Measurements from ENCODE around the gene NARF.
A peak's percentile ranks its signal among the peaks of the same experiment; 100 is the strongest.
"Not testable (repeated sequence)": the region's sequence is repeated elsewhere in the genome, so short reads cannot be mapped to it uniquely, and the experiment has no call there.

Gene NARF

GRCh38 chr17:82452162-82452561, 6.4 kb upstream of the NARF start:
- no peak overlapping the region for H3K4ac ChIP-seq (ENCODE audit: low read depth, low read length)
- no peak overlapping the region for H3K56ac ChIP-seq (ENCODE audit: low read length)
- WGBS (ENCODE audit: extremely low coverage, insufficient coverage, low lambda C conversion rate), result no CpG with 5 or more reads among the region's 3 CpGs
- H2BK120ac ChIP-seq (ENCODE audit: low read depth, low read length), result no peak overlapping the region
- H3K18ac ChIP-seq (ENCODE audit: low read length), result no peak overlapping the region
- no peaks in the 10 kb centered on the region for H3K4me1 ChIP-seq (ENCODE audit: control insufficient read depth, low read depth, low read length)
- no peaks in the 10 kb centered on the region for H3K36me3 ChIP-seq (ENCODE audit: control insufficient read depth, insufficient read depth, low read length)
- no peak overlapping the region for H2BK15ac ChIP-seq (replicated peaks; ENCODE audit: low read depth)
- no peaks in the 10 kb centered on the region for H3K79me1 ChIP-seq (ENCODE audit: low read length)
- no peak overlapping the region for H4K5ac ChIP-seq (ENCODE audit: low read length)
- no peaks in the 10 kb centered on the region for H3K27me3 ChIP-seq (ENCODE audit: insufficient read depth, low read length, poor library complexity)
- no peak overlapping the region for H3K9ac ChIP-seq (ENCODE audit: low read length)
- H3K23ac ChIP-seq (ENCODE audit: low read length), result no peak overlapping the region
- no peak overlapping the region for H2AK5ac ChIP-seq (ENCODE audit: low read length)
- no peak overlapping the region for H3K4me3 ChIP-seq (ENCODE audit: low read length)
- H4K8ac ChIP-seq (ENCODE audit: low read depth, low read length), result no peak overlapping the region
- H3K79me2 ChIP-seq (ENCODE audit: control insufficient read depth, insufficient read depth, low read length), result no peaks in the 10 kb centered on the region
- H2BK5ac ChIP-seq (ENCODE audit: low read length), result no peak overlapping the region
- H3K27ac ChIP-seq (ENCODE audit: low read depth, low read length), result no peak overlapping the region
- DNase-seq, result no peak
- no peak overlapping the region for H3K4me2 ChIP-seq (ENCODE audit: low read length)

- H3K27ac ChIP-seq (ENCODE audit: low read depth, low read length); H2BK120ac ChIP-seq (ENCODE audit: low read depth, low read length); H2BK15ac ChIP-seq (replicated peaks; ENCODE audit: low read depth); H4K8ac ChIP-seq (ENCODE audit: low read depth, low read length); H2AK5ac ChIP-seq (ENCODE audit: low read length); H3K79me1 ChIP-seq (ENCODE audit: low read length); H3K23ac ChIP-seq (ENCODE audit: low read length); H3K4me1 ChIP-seq (ENCODE audit: control insufficient read depth, low read depth, low read length); H2BK5ac ChIP-seq (ENCODE audit: low read length); H3K27me3 ChIP-seq (ENCODE audit: insufficient read depth, low read length, poor library complexity); H3K18ac ChIP-seq (ENCODE audit: low read length); H4K5ac ChIP-seq (ENCODE audit: low read length); H3K4me2 ChIP-seq (ENCODE audit: low read length); DNase-seq; H3K56ac ChIP-seq (ENCODE audit: low read length); H3K4me3 ChIP-seq (ENCODE audit: low read length); H3K36me3 ChIP-seq (ENCODE audit: control insufficient read depth, insufficient read depth, low read length); H3K9ac ChIP-seq (ENCODE audit: low read length); H3K79me2 ChIP-seq (ENCODE audit: control insufficient read depth, insufficient read depth, low read length); H3K4ac ChIP-seq (ENCODE audit: low read depth, low read length): not testable (repeated sequence)
- WGBS (ENCODE audit: extremely low coverage, insufficient coverage, low lambda C conversion rate), result no CpG with 5 or more reads among the region's 7 CpGs
Measured at GRCh38 chr17:82453151-82453550, 5.4 kb upstream of the NARF start.

GRCh38 chr17:82453706-82454105, 4.8 kb upstream of the NARF start:
- H4K5ac ChIP-seq (ENCODE audit: low read length); H2AK5ac ChIP-seq (ENCODE audit: low read length); H3K4me3 ChIP-seq (ENCODE audit: low read length); H3K27me3 ChIP-seq (ENCODE audit: insufficient read depth, low read length, poor library complexity); H3K9ac ChIP-seq (ENCODE audit: low read length); H3K4ac ChIP-seq (ENCODE audit: low read depth, low read length); H3K4me1 ChIP-seq (ENCODE audit: control insufficient read depth, low read depth, low read length); H3K18ac ChIP-seq (ENCODE audit: low read length); H4K8ac ChIP-seq (ENCODE audit: low read depth, low read length); H2BK120ac ChIP-seq (ENCODE audit: low read depth, low read length); H2BK5ac ChIP-seq (ENCODE audit: low read length); H3K56ac ChIP-seq (ENCODE audit: low read length); H2BK15ac ChIP-seq (replicated peaks; ENCODE audit: low read depth); H3K79me2 ChIP-seq (ENCODE audit: control insufficient read depth, insufficient read depth, low read length); H3K23ac ChIP-seq (ENCODE audit: low read length); H3K79me1 ChIP-seq (ENCODE audit: low read length); H3K4me2 ChIP-seq (ENCODE audit: low read length); H3K36me3 ChIP-seq (ENCODE audit: control insufficient read depth, insufficient read depth, low read length); H3K27ac ChIP-seq (ENCODE audit: low read depth, low read length): not testable (repeated sequence)
- DNase-seq, result peak; percentile 33
- no CpG with 5 or more reads among the region's 21 CpGs for WGBS (ENCODE audit: extremely low coverage, insufficient coverage, low lambda C conversion rate)

- Histone ChIP-seq H3K9ac (ENCODE audit: low read length) (peak overlapping the region; percentile 2), H3K79me1 (ENCODE audit: low read length) (peaks cover 3% of the 10 kb centered on the region), H3K4me1 (ENCODE audit: control insufficient read depth, low read depth, low read length) (no peaks in the 10 kb centered on the region), H4K8ac (ENCODE audit: low read depth, low read length) (no peak overlapping the region), H3K56ac (ENCODE audit: low read length) (no peak overlapping the region), H2BK15ac (replicated peaks; ENCODE audit: low read depth) (no peak overlapping the region), H3K27me3 (ENCODE audit: insufficient read depth, low read length, poor library complexity) (no peaks in the 10 kb centered on the region), H3K27ac (ENCODE audit: low read depth, low read length) (no peak overlapping the region), H2AK5ac (ENCODE audit: low read length) (no peak overlapping the region), H3K23ac (ENCODE audit: low read length) (no peak overlapping the region), H2BK5ac (ENCODE audit: low read length) (no peak overlapping the region), H3K4me3 (ENCODE audit: low read length) (no peak overlapping the region), H4K5ac (ENCODE audit: low read length) (no peak overlapping the region), H2BK120ac (ENCODE audit: low read depth, low read length) (no peak overlapping the region), H3K18ac (ENCODE audit: low read length) (no peak overlapping the region), H3K79me2 (ENCODE audit: control insufficient read depth, insufficient read depth, low read length) (no peaks in the 10 kb centered on the region), H3K4me2 (ENCODE audit: low read length) (peak overlapping the region; percentile 68), H3K4ac (ENCODE audit: low read depth, low read length) (no peak overlapping the region), H3K36me3 (ENCODE audit: control insufficient read depth, insufficient read depth, low read length) (no peaks in the 10 kb centered on the region)
- no peak for DNase-seq
- WGBS (ENCODE audit: extremely low coverage, insufficient coverage, low lambda C conversion rate), result no CpG with 5 or more reads among the region's 10 CpGs
Measured at GRCh38 chr17:82457073-82457928, 1.2 kb upstream of the NARF start.

GRCh38 chr17:82457929-82458178, 687 bp upstream of the NARF start:
- no peak overlapping the region for H4K5ac ChIP-seq (ENCODE audit: low read length)
- no peaks in the 10 kb centered on the region for H3K27me3 ChIP-seq (ENCODE audit: insufficient read depth, low read length, poor library complexity)
- no peaks in the 10 kb centered on the region for H3K4me1 ChIP-seq (ENCODE audit: control insufficient read depth, low read depth, low read length)
- DNase-seq, result no peak
- H3K79me2 ChIP-seq (ENCODE audit: control insufficient read depth, insufficient read depth, low read length), result no peaks in the 10 kb centered on the region
- no peak overlapping the region for H2BK5ac ChIP-seq (ENCODE audit: low read length)
- WGBS (ENCODE audit: extremely low coverage, insufficient coverage, low lambda C conversion rate), result no CpG with 5 or more reads among the region's 8 CpGs
- H2BK120ac ChIP-seq (ENCODE audit: low read depth, low read length), result no peak overlapping the region
- peak overlapping the region; percentile 68 for H3K4me2 ChIP-seq (ENCODE audit: low read length)
- H3K27ac ChIP-seq (ENCODE audit: low read depth, low read length), result peak overlapping the region; percentile 100
- no peak overlapping the region for H3K4ac ChIP-seq (ENCODE audit: low read depth, low read length)
- H2AK5ac ChIP-seq (ENCODE audit: low read length), result no peak overlapping the region
- peaks cover 3% of the 10 kb centered on the region for H3K79me1 ChIP-seq (ENCODE audit: low read length)
- H3K36me3 ChIP-seq (ENCODE audit: control insufficient read depth, insufficient read depth, low read length), result no peaks in the 10 kb centered on the region
- no peak overlapping the region for H4K8ac ChIP-seq (ENCODE audit: low read depth, low read length)
- H3K56ac ChIP-seq (ENCODE audit: low read length), result peak overlapping the region; percentile 94
- H3K4me3 ChIP-seq (ENCODE audit: low read length), result no peak overlapping the region
- peak overlapping the region; percentile 95 for H3K9ac ChIP-seq (ENCODE audit: low read length)
- no peak overlapping the region for H3K18ac ChIP-seq (ENCODE audit: low read length)
- no peak overlapping the region for H2BK15ac ChIP-seq (replicated peaks; ENCODE audit: low read depth)
- no peak overlapping the region for H3K23ac ChIP-seq (ENCODE audit: low read length)

- H3K4me3 ChIP-seq (ENCODE audit: low read length), result peak overlapping the region; percentile 80
- no peak overlapping the region for H4K5ac ChIP-seq (ENCODE audit: low read length)
- H3K79me2 ChIP-seq (ENCODE audit: control insufficient read depth, insufficient read depth, low read length), result no peaks in the 10 kb centered on the region
- H3K4me2 ChIP-seq (ENCODE audit: low read length), result peak overlapping the region; percentile 91
- no peak overlapping the region for H3K18ac ChIP-seq (ENCODE audit: low read length)
- H3K4me1 ChIP-seq (ENCODE audit: control insufficient read depth, low read depth, low read length), result no peaks in the 10 kb centered on the region
- WGBS (ENCODE audit: extremely low coverage, insufficient coverage, low lambda C conversion rate), result no CpG with 5 or more reads among the region's 62 CpGs
- peak overlapping the region; percentile 81 for H3K56ac ChIP-seq (ENCODE audit: low read length)
- peak overlapping the region; percentile 82 for H3K9ac ChIP-seq (ENCODE audit: low read length)
- no peak overlapping the region for H2BK5ac ChIP-seq (ENCODE audit: low read length)
- no peak overlapping the region for H2BK120ac ChIP-seq (ENCODE audit: low read depth, low read length)
- no peak overlapping the region for H3K23ac ChIP-seq (ENCODE audit: low read length)
- peak; percentile 26 for DNase-seq
- no peak overlapping the region for H2BK15ac ChIP-seq (replicated peaks; ENCODE audit: low read depth)
- H3K36me3 ChIP-seq (ENCODE audit: control insufficient read depth, insufficient read depth, low read length), result no peaks in the 10 kb centered on the region
- H4K8ac ChIP-seq (ENCODE audit: low read depth, low read length), result no peak overlapping the region
- H3K79me1 ChIP-seq (ENCODE audit: low read length), result peaks cover 3% of the 10 kb centered on the region
- no peak overlapping the region for H3K4ac ChIP-seq (ENCODE audit: low read depth, low read length)
- no peak overlapping the region for H2AK5ac ChIP-seq (ENCODE audit: low read length)
- no peaks in the 10 kb centered on the region for H3K27me3 ChIP-seq (ENCODE audit: insufficient read depth, low read length, poor library complexity)
- peak overlapping the region; percentile 64 for H3K27ac ChIP-seq (ENCODE audit: low read depth, low read length)
Measured at GRCh38 chr17:82458885-82459424, 414 bp downstream of the NARF start.
